Medulla oblongata (tissue), 1 donor: ENCODE data around the gene C1QTNF8.

Source experiments
- DNase-seq: peaks from one replicate; pipeline ENCODE4 v3.0.0-alpha.2; 2015; ENCODE audit errors: extremely low spot score

Gene C1QTNF8

GRCh38 chr16:1060416-1061340 lies 35.4 kb downstream of the C1QTNF8 start:
- no peak for DNase-seq

- no peak for DNase-seq
Observed at GRCh38 chr16:1059310-1059709, 36.7 kb downstream of the C1QTNF8 start.

DNA sequence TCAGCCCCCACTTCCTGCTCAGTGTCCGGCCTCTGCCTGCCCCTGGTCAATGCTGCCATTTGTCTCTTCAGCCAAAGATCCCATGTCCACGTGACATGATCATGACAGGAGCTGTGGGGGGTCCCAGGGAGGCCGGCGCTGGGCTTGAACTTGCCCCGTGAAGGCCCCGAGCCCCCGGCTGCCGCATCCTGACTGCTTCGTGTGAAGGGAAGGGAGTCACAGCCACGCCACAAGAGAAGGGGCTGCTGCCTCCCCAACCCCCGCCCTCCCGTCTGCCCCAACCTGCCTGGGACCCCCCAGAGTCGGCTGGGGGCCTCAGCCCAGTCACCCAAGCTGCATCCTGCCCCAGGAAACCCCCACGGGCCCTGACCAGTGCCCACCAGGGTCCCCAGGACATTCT lies 37.8 kb downstream of the C1QTNF8 start:
- no peak for DNase-seq

- DNase-seq: no peak
Observed at GRCh38 chr16:1057252-1057932, 38.7 kb downstream of the C1QTNF8 start.

DNA sequence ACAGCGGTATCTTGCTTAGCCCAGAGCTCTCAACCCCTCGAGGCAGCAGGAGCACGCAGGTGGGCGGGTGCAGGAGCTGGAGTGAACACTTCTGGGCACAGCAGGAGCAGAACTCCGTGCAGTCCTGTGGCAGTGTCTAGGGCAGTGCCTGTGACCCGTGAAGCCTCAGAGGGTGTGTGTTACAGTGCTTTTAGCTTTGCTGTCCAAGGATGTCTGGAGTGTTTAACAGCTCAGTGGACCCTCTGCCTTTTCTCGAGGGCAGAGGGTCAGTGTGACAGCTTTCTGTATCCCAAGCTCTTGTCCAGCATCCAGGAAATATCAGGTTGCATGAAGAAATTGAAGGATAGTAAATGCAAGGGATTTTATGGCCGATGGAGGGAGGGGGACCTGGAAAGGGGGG lies 39.8 kb downstream of the C1QTNF8 start:
- DNase-seq: no peak

GRCh38 chr16:1055557-1055924 lies 40.5 kb downstream of the C1QTNF8 start:
- DNase-seq: no peak

GRCh38 chr16:1054660-1055556 lies 41.1 kb downstream of the C1QTNF8 start:
- peak; percentile 78 for DNase-seq

DNA sequence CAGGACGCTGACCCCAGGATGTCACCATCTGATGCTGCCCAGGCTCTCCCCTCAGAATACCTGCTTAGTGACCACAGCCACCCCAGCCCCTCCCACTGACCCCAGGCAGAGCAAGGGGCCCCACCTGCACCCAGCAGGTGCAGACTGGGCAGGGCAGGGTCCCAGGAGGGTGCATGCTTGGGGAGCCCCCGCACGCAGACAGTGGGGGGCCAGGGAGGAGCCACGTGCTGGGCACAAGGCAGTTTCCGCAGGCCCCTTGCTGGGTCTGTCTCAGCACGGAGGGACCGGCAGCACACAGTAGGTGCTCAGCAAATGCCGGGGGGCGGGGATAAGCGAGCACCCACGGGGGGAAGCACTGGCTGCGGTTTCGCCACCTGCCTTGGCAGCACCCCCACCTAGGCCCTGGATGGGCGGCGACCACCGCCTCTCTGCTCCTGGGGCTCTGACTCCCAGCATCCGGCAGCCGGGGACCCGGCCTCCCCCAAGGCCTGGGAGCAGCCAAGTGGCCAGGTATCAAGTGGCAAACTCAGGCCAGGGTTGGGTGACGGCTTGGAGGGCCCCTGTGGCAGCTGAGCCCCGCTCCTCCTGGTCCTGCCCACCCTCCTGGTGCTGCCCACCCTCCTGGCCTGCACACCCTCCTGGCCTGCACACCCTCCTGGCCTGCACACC lies 42.2 kb downstream of the C1QTNF8 start:
- DNase-seq: no peak

- no peak for DNase-seq
Observed at GRCh38 chr16:1053121-1053521, 42.9 kb downstream of the C1QTNF8 start.

DNA sequence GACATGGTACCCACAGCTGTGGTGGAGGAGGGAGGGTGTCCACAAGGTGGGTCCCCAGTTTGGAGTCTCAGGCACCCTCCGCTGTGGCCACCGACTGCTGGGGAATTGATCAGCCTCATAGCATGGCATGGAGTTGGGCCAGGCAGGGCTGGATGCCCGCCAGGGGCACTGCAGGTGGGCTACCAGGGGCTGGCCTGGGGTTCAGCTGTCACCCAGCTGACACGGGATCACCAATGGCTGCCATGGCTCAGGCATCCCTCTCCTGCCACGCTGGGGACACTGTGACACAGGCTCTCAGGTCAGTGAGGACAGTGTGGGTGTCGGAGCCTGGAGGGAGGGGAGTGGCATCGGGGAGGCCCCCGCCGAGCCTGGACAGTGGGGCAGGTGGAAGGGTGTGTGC lies 43.3 kb downstream of the C1QTNF8 start:
- DNase-seq: no peak

DNA sequence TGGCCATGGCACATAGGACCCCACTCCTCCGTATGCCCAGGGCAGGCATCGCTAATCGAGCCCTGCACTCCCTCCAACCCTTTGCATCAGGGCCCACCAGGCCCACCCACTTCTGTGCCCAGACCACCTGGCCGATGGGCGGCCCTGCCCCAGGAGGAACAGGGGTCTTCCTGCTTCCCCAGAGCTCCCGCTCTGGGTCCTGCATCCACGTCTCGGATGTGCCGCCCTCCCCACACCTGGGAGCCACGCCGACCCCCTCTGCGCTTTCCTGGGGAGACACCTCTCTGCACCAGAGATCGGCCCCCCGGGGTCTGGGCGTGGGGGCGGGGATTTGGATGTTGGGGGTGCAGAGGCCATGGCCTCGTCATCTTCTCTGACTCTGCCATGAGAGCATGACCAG lies 44.6 kb downstream of the C1QTNF8 start:
- no peak for DNase-seq

- no peak for DNase-seq
Observed at GRCh38 chr16:1050921-1051320, 45.1 kb downstream of the C1QTNF8 start.

DNA sequence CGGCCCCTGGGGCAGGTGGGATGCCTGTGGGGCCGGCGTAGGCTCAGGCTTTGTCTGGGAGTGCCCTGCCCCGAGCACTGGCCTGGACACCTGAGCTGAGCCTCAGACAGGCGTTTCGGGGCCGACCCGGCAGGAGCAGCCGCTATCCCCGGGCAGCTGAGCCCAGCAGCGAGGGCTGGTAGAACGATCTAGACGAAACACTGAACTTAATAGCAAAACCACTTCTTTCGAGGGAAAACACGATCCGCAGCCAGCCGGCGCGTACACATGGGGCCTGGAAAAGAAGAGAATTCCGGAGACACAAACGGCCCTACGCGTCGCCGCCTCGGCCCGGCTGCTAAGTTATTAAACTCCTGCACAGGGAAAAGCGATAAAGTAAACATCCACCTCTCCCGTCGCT lies 45.5 kb downstream of the C1QTNF8 start:
- DNase-seq: no peak

- no peak for DNase-seq
Observed at GRCh38 chr16:1049976-1050247, 46.1 kb downstream of the C1QTNF8 start.

GRCh38 chr16:1049113-1049975 lies 46.7 kb downstream of the C1QTNF8 start:
- DNase-seq: no peak

DNA sequence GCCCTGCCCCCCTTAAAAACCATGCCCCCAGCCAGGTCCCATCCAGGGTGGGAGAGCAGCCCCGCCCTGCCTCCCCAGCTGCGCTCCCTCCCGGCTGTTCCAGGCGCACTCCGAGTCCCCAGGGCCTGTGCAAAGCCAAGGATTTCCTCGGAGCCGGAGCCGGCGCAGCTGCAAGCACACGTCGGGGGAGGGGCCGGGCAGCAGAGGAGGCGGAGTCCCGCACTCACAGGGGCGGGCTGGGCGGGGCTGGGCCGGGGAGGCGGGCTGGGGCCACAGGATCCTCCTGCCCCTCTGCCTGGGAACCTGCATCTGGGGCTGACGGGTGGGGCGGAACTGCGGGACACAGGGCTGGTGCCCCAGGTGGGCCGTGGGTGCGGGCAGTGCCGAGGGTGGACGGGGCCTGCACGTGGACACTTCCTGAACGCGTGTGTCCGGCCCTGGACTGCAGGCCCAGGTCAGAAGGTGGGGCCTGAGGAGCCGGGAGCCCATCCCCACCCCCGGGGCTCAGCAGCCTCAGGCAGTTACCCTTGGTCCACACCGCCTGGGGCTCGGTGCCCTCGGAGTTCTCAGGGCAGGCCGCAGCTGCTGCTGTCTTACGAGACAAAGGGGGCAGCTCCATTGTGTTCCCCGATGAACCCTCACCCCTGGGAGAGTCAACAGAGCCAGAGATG lies 47.5 kb downstream of the C1QTNF8 start:
- peak; percentile 82 for DNase-seq

GRCh38 chr16:1047801-1048200 lies 48.2 kb downstream of the C1QTNF8 start:
- no peak for DNase-seq

DNA sequence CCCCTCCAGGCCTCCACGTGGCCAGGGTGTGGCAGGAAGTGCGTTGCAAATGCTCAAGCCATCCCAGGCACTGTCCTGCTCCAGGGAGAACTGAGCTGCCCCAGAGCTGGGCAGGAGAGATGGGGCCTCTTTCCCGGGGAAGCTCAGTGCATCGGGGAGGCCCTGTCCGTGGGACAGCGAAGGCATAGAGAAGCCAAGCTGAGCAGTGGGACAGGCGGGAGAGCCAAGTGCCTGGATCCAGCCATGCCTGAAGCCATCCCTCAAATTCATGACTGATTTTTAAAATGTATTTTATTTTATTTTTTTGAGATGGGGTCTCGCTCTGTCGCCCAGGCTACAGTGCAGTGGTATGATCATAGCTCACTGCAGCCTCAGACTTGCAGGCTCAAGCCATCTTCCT lies 48.9 kb downstream of the C1QTNF8 start:
- no peak for DNase-seq

DNA sequence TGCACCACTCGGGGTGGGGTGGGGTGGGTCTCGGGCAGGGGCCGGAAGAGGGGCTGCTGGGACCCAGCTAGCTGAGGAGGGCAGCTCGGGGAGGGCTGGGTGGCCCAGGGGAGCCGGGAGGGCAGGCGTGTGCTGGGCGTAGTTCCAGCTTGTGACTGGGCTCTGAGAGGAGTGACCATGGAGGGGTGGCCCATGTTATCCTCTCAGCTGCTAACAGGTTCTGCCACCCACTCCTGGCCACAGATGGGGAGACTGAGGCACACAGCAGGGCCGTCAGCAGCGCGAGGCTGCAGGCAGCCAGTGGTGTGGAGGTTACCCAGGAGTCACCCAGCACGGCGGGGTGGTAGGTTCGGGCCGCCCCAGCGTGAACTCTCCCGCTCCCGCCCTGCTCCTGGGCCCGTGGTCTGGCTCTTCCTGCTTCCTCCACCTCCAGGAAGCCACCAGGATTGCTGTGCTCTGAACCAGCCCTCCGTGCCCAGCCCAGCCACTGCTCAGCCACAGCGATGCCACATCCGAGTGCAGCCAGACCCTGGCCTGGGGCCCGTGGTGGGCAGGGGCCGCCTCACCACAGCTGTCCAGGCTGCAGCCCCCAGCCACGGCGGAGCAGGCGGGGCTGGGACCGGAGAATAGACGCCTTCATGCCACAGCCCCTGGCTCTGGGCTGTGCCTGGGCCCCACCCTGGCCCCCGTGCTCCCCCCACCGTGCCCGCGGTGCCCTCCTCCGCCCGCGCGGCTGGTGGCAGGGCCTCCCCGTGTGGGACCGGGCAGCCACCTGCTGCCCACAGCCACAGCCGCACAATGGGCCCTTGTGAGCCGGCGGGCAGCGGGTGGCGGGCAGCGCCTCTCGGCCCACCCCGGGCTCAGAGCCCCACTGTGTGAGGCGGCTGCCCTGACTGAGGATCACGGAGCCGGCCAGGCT lies 49.8 kb downstream of the C1QTNF8 start:
- DNase-seq: peak; percentile 89
